ENCODE measurements around the gene CDH8.
"Not testable (repeated sequence)": the region's sequence is repeated elsewhere in the genome, so short reads cannot be mapped to it uniquely, and the experiment has no call there.

Gene CDH8

GRCh38 chr16:61792194-61792909 lies 243.9 kb downstream of the CDH8 start:
- Histone ChIP-seq H3K4me3 (replicated peaks; ENCODE audit: insufficient read depth, low read length) (no peak overlapping the region), H3K27ac (replicated peaks) (no peak overlapping the region), H3K27me3 (ENCODE audit: insufficient read depth, poor library complexity, severe bottlenecking) (no peaks in the 10 kb centered on the region)
- DNase-seq (ENCODE audit: low read depth in 1 of 2, low spot score in 1 of 2), result no peak
- TF ChIP-seq GABPA (IDR thresholded peaks at IDR 0.05; ENCODE audit: low read depth) (no peak), POLR2AphosphoS5 (IDR thresholded peaks at IDR 0.05; ENCODE audit: low read depth) (no peak), REST (IDR thresholded peaks at IDR 0.05; ENCODE audit: insufficient replicate concordance, low read depth) (no peak), CTCF (IDR thresholded peaks at IDR 0.05; ENCODE audit: insufficient read depth, low read length) (no peak), SPI1 (IDR thresholded peaks at IDR 0.05; ENCODE audit: borderline replicate concordance, low read depth) (no peak)

- Histone ChIP-seq H3K4me3 (replicated peaks; ENCODE audit: insufficient read depth, low read length) (no peak overlapping the region), H3K27me3 (ENCODE audit: insufficient read depth, poor library complexity, severe bottlenecking) (no peaks in the 10 kb centered on the region), H3K27ac (replicated peaks) (no peak overlapping the region)
- TF ChIP-seq POLR2AphosphoS5 (IDR thresholded peaks at IDR 0.05; ENCODE audit: low read depth), result no peak
- no peak for TF ChIP-seq REST (IDR thresholded peaks at IDR 0.05; ENCODE audit: insufficient replicate concordance, low read depth)
- TF ChIP-seq GABPA (IDR thresholded peaks at IDR 0.05; ENCODE audit: low read depth), result no peak
- TF ChIP-seq CTCF (IDR thresholded peaks at IDR 0.05; ENCODE audit: insufficient read depth, low read length), result no peak
- TF ChIP-seq SPI1 (IDR thresholded peaks at IDR 0.05; ENCODE audit: borderline replicate concordance, low read depth), result no peak
- no peak for DNase-seq (ENCODE audit: low read depth in 1 of 2, low spot score in 1 of 2)
These were observed 244.8 kb downstream of the CDH8 start for GRCh38 chr16:61791464-61791863.

- not testable (repeated sequence) for H3K27me3 ChIP-seq (ENCODE audit: insufficient read depth, poor library complexity, severe bottlenecking); H3K27ac ChIP-seq (replicated peaks); DNase-seq (ENCODE audit: low read depth in 1 of 2, low spot score in 1 of 2); H3K4me3 ChIP-seq (replicated peaks; ENCODE audit: insufficient read depth, low read length)
These were observed 254.4 kb downstream of the CDH8 start for GRCh38 chr16:61781855-61782254.

- H3K27me3 ChIP-seq (ENCODE audit: insufficient read depth, poor library complexity, severe bottlenecking), result no peaks in the 10 kb centered on the region
- no peak overlapping the region for H3K4me3 ChIP-seq (replicated peaks; ENCODE audit: insufficient read depth, low read length)
- TF ChIP-seq REST (IDR thresholded peaks at IDR 0.05; ENCODE audit: insufficient replicate concordance, low read depth), result no peak
- TF ChIP-seq SPI1 (IDR thresholded peaks at IDR 0.05; ENCODE audit: borderline replicate concordance, low read depth), result no peak
- no peak for TF ChIP-seq GABPA (IDR thresholded peaks at IDR 0.05; ENCODE audit: low read depth)
- no peak for TF ChIP-seq CTCF (IDR thresholded peaks at IDR 0.05; ENCODE audit: insufficient read depth, low read length)
- TF ChIP-seq POLR2AphosphoS5 (IDR thresholded peaks at IDR 0.05; ENCODE audit: low read depth), result no peak
- no peak for DNase-seq (ENCODE audit: low read depth in 1 of 2, low spot score in 1 of 2)
- no peak overlapping the region for H3K27ac ChIP-seq (replicated peaks)
These were observed 256.1 kb downstream of the CDH8 start for GRCh38 chr16:61780161-61780560.

All from HL-60 (cell line).